Measurements from ENCODE around the gene C4orf54.

The C4orf54 gene

GRCh38 chr4:99622341-99622740, 35.3 kb downstream of the C4orf54 start:
- TF ChIP-seq TCF4 (CRISPR knock-in tag; IDR thresholded peaks at IDR 0.05; ENCODE audit: borderline replicate concordance) (no peak), SNAI2 (CRISPR knock-in tag; IDR thresholded peaks at IDR 0.05) (no peak)
- no peak for ATAC-seq

- no peak for ATAC-seq
- TF ChIP-seq CSDC2 (CRISPR knock-in tag; IDR thresholded peaks at IDR 0.05) (no peak), PPARA (CRISPR knock-in tag; IDR thresholded peaks at IDR 0.05; ENCODE audit: borderline replicate concordance) (no peak), ZFP3 (CRISPR knock-in tag; IDR thresholded peaks at IDR 0.05) (no peak), PATZ1 (CRISPR knock-in tag; IDR thresholded peaks at IDR 0.05; ENCODE audit: borderline replicate concordance) (no peak), ZFP30 (CRISPR knock-in tag; IDR thresholded peaks at IDR 0.05) (no peak), GLIS3 (CRISPR knock-in tag; IDR thresholded peaks at IDR 0.05) (no peak), CSRNP3 (CRISPR knock-in tag; IDR thresholded peaks at IDR 0.05) (no peak), ZNF70 (CRISPR knock-in tag; IDR thresholded peaks at IDR 0.05) (no peak), POU6F1 (CRISPR knock-in tag; IDR thresholded peaks at IDR 0.05; ENCODE audit: borderline replicate concordance, low read depth) (no peak), SNAI2 (CRISPR knock-in tag; IDR thresholded peaks at IDR 0.05) (no peak), TCF4 (CRISPR knock-in tag; IDR thresholded peaks at IDR 0.05; ENCODE audit: borderline replicate concordance) (no peak), RARB (CRISPR knock-in tag; IDR thresholded peaks at IDR 0.05) (no peak), CREB5 (CRISPR knock-in tag; IDR thresholded peaks at IDR 0.05; ENCODE audit: low read depth) (no peak), ISL1 (CRISPR knock-in tag; IDR thresholded peaks at IDR 0.05) (no peak), ZC3H10 (CRISPR knock-in tag; IDR thresholded peaks at IDR 0.05) (no peak), ZNF8 (CRISPR knock-in tag; IDR thresholded peaks at IDR 0.05) (no peak), TSHZ2 (CRISPR knock-in tag; IDR thresholded peaks at IDR 0.05) (no peak), ARNTL (CRISPR knock-in tag; IDR thresholded peaks at IDR 0.05; ENCODE audit: borderline replicate concordance, low read depth) (no peak), BACH2 (CRISPR knock-in tag; IDR thresholded peaks at IDR 0.05; ENCODE audit: borderline replicate concordance) (no peak)
Observed at GRCh38 chr4:99617374-99617773, 40.3 kb downstream of the C4orf54 start.

GRCh38 chr4:99615170-99615820, 42.3 kb downstream of the C4orf54 start:
- ATAC-seq: peak; percentile 27; the same call in 1 of the 3 replicates
- no peak for TF ChIP-seq BACH2 (CRISPR knock-in tag; IDR thresholded peaks at IDR 0.05; ENCODE audit: borderline replicate concordance)
- no peak for TF ChIP-seq POU6F1 (CRISPR knock-in tag; IDR thresholded peaks at IDR 0.05; ENCODE audit: borderline replicate concordance, low read depth)
- TF ChIP-seq TOX (CRISPR knock-in tag; IDR thresholded peaks at IDR 0.05; ENCODE audit: borderline replicate concordance): no peak
- no peak for TF ChIP-seq ZFP3 (CRISPR knock-in tag; IDR thresholded peaks at IDR 0.05)
- TF ChIP-seq CSRNP3 (CRISPR knock-in tag; IDR thresholded peaks at IDR 0.05): no peak
- TF ChIP-seq ZNF565 (CRISPR knock-in tag; conservative IDR thresholded peaks at IDR 0.05; ENCODE audit: low read depth): no peak
- TF ChIP-seq ZNF8 (CRISPR knock-in tag; IDR thresholded peaks at IDR 0.05): no peak
- no peak for TF ChIP-seq ZNF70 (CRISPR knock-in tag; IDR thresholded peaks at IDR 0.05)
- no peak for TF ChIP-seq OSR1 (CRISPR knock-in tag; IDR thresholded peaks at IDR 0.05)
- TF ChIP-seq ZC3H10 (CRISPR knock-in tag; IDR thresholded peaks at IDR 0.05): no peak
- TF ChIP-seq ESRRG (CRISPR knock-in tag; IDR thresholded peaks at IDR 0.05): no peak
- TF ChIP-seq GLIS3 (CRISPR knock-in tag; IDR thresholded peaks at IDR 0.05): no peak
- TF ChIP-seq RARB (CRISPR knock-in tag; IDR thresholded peaks at IDR 0.05): no peak

Measured in SK-N-SH treated with all-trans-retinoic acid at 6 μM for 48 hours (cell line).